ENCODE measurements around the gene LAIR1.

DNA sequence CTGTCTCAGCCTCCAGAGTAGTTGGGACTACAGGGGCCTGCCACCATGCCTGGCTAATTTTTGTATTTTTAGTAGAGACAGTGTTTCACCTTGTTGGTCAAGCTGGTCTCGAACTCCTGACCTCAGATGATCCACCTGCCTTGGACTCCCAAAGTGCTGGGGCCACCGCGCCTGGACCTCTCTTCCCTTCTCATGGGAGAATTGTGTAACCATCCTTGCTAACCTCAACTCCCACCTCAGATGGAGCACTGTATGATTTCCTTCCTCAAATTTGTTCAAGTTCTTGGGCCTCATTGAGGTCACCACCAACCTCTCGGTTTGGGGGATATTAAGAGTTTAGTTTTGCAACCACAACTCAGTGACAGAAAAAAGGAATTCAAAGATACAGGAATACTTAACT, 62.5 kb downstream of the LAIR1 start:
- TF ChIP-seq, protein P1, sequence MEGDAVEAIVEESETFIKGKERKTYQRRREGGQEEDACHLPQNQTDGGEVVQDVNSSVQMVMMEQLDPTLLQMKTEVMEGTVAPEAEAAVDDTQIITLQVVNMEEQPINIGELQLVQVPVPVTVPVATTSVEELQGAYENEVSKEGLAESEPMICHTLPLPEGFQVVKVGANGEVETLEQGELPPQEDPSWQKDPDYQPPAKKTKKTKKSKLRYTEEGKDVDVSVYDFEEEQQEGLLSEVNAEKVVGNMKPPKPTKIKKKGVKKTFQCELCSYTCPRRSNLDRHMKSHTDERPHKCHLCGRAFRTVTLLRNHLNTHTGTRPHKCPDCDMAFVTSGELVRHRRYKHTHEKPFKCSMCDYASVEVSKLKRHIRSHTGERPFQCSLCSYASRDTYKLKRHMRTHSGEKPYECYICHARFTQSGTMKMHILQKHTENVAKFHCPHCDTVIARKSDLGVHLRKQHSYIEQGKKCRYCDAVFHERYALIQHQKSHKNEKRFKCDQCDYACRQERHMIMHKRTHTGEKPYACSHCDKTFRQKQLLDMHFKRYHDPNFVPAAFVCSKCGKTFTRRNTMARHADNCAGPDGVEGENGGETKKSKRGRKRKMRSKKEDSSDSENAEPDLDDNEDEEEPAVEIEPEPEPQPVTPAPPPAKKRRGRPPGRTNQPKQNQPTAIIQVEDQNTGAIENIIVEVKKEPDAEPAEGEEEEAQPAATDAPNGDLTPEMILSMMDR (IDR thresholded peaks at IDR 0.05): no peak
- TF ChIP-seq POLR2A (IDR thresholded peaks at IDR 0.05): no peak

All from adrenal gland (tissue), 5 donors.